Upper lobe of right lung (tissue), 1 donor: ENCODE measurements around the gene CRYGA. TPM values are rescaled to one million over a fixed set of nuclear protein-coding genes. Genes with fewer than 3 reads are reported as not detected.
A peak's percentile ranks its signal among the peaks of the same experiment; 100 is the strongest.

Experiments used
- ATAC-seq: fragments of 200-7000 bp; cut with Tn5 transposase; one replicate; pipeline ENCODE4 v1.9.1; 2020; ENCODE audit warnings: mild to moderate bottlenecking, moderate library complexity
- DNase-seq: peaks from one replicate; pipeline ENCODE4 v3.0.0-alpha.2; 2020
- H3K27ac ChIP-seq: fragments of 200-600 bp; one replicate; pipeline ENCODE4 v1.8.0; 2022
- H3K27me3 ChIP-seq: fragments of 200-600 bp; one replicate; pipeline ENCODE4 v1.8.0; 2022; ENCODE audit warnings: mild to moderate bottlenecking
- H3K36me3 ChIP-seq: fragments of 200-600 bp; one replicate; pipeline ENCODE4 v1.8.0; 2022
- H3K4me1 ChIP-seq: fragments of 200-600 bp; one replicate; pipeline ENCODE4 v1.8.0; 2022
- H3K4me3 ChIP-seq: fragments of 200-600 bp; one replicate; pipeline ENCODE4 v1.8.0; 2022; ENCODE audit warnings: mild to moderate bottlenecking
- H3K9me3 ChIP-seq: fragments of 200-600 bp; one replicate; pipeline ENCODE4 v1.8.0; 2022
- CTCF ChIP-seq: fragments of 200-600 bp; IDR thresholded peaks from one replicate; pipeline ENCODE4 v1.8.0; 2022; ENCODE audit warnings: antibody characterized with exemption
- intact Hi-C: fragments of 100-400 bp; cut with DNase I; formaldehyde crosslinking; loops from one replicate; pipeline ENCODE4 v1.11.0; 2022
- total RNA-seq: library from RNA; stranded (reverse); fragmentation: NEBNext Ultra II Directional; extraction: Animal tissue kit (Norgen Biotek cat#: 25700); gene quantifications from one replicate; pipeline ENCODE4 v1.2.1, GENCODE V29; 2021
- donor health status: DM: no; HTN: yes; CAD: no; lungs with severe emphysema.

Gene CRYGA
- total RNA-seq, 1 donor from 2014 or later: not detected

- ATAC-seq (no peak), DNase-seq (no peak)
- H3K27me3 ChIP-seq: no peaks in the 10 kb centered on the region
- TF ChIP-seq CTCF: no peak
- peaks cover 3% of the 10 kb centered on the region for H3K4me1 ChIP-seq
- H3K4me3 ChIP-seq: no peak overlapping the region
- H3K27ac ChIP-seq: no peak overlapping the region
- no peaks in the 10 kb centered on the region for H3K36me3 ChIP-seq
- H3K9me3 ChIP-seq: no peaks in the 10 kb centered on the region
- intact Hi-C loops: no loop called here
Observed at GRCh38 chr2:208175840-208176153, 12.4 kb upstream of the CRYGA start.

- Histone ChIP-seq H3K4me3 (no peak overlapping the region), H3K27me3 (no peaks in the 10 kb centered on the region), H3K27ac (no peak overlapping the region), H3K36me3 (no peaks in the 10 kb centered on the region), H3K9me3 (no peaks in the 10 kb centered on the region), H3K4me1 (peaks cover 3% of the 10 kb centered on the region)
- peak; percentile 93 for TF ChIP-seq CTCF
- DNase-seq (no peak), ATAC-seq (peak; percentile 96)
- intact Hi-C loops: no loop called here
Observed at GRCh38 chr2:208175069-208175839, 11.9 kb upstream of the CRYGA start.

DNA sequence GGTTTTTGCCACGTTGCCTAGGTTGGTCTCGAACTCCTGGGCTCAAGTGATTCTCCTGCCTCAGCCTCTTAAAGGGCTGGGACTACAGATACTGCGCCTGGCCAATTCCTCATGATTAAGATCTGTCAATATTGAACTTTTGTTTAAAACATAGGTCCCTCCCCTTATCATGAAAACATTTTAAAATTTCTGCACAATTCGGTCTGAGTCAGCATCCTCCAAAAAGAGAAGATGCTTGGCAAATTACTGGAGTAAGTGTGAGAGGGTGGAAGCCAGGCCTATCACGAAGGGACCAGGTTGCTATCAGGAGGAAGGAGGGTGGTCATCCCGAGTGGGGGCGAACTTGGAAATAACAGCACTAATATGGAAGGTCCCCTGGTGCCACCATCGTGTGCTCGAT lies 10.8 kb upstream of the CRYGA start:
- intact Hi-C loops: no loop called here
- ATAC-seq: no peak
- no peaks in the 10 kb centered on the region for H3K36me3 ChIP-seq
- H3K27me3 ChIP-seq: no peaks in the 10 kb centered on the region
- TF ChIP-seq CTCF: no peak
- no peak for DNase-seq
- peaks cover 3% of the 10 kb centered on the region for H3K4me1 ChIP-seq
- H3K9me3 ChIP-seq: no peaks in the 10 kb centered on the region
- no peak overlapping the region for H3K27ac ChIP-seq
- no peak overlapping the region for H3K4me3 ChIP-seq

DNA sequence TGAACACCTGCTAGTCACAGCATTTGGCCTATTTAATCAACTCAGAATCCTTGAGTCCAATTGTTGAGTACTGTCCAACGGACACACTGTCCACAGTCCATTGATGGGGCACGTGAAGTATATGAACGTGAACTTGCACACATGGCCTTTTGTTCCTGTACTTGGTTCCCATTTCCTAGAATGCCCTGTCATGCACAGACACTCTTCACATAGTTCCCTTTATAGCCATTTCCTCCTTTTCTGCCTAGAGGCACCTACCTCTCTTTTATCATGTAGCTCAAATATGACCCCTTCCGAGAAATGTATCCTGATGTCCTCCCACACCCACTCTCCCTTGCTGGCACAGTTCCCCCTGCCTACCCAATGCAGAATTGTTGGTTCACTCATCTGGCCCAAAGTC lies 8.7 kb upstream of the CRYGA start:
- no peak for TF ChIP-seq CTCF
- ATAC-seq: peak; percentile 86
- no peaks in the 10 kb centered on the region for H3K9me3 ChIP-seq
- intact Hi-C loops: no loop called here
- peaks cover 3% of the 10 kb centered on the region for H3K4me1 ChIP-seq
- H3K27me3 ChIP-seq: no peaks in the 10 kb centered on the region
- no peaks in the 10 kb centered on the region for H3K36me3 ChIP-seq
- no peak overlapping the region for H3K4me3 ChIP-seq
- DNase-seq: no peak
- no peak overlapping the region for H3K27ac ChIP-seq

DNA sequence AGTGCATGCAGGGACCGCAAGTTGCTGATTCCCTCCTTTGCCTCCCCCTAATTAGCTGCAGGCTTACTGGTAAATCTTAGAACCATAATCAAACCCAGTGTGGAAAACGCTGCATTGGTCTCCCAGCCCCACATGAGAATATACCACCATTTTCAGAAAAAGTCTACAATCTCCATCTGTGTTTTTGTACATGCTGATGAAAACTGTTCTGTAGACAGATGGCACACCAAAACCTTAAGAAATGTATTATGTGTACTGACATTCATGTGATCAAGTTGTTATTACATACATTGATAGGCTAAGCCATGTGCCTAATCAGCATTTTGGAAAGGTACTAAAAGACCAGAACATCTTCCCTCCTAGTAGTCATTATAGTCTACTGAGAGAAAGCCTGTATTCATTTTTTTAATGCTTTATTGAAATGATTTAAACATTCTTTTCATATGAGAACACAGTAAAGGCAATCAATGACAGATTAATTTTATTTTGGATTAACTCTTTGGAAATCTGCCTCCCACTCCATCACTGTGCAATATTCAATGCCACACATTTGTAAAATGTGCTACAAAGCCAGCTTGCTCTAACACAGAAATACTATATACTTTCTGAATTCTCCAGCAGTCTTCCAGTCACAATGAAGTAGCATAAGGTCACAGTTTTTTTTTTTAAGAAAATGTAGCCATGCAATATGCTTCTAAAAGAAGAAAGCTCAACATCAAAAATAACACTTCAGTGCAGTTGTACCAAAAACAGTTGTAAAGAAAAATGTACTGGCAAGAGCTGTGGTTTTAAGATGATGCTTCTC lies 1.8 kb upstream of the CRYGA start:
- intact Hi-C loops: no loop called here
- DNase-seq (no peak), ATAC-seq (no peak)
- Histone ChIP-seq H3K27ac (no peak overlapping the region), H3K27me3 (no peaks in the 10 kb centered on the region), H3K4me3 (no peak overlapping the region), H3K9me3 (no peaks in the 10 kb centered on the region), H3K4me1 (no peaks in the 10 kb centered on the region), H3K36me3 (no peaks in the 10 kb centered on the region)
- TF ChIP-seq CTCF: no peak
